Endodermal cell (in vitro differentiated cells): ENCODE results near the gene TMEM255B. TPM values are rescaled to one million over a fixed set of nuclear protein-coding genes. Genes with fewer than 3 reads are reported as not detected.

Experiments used
- DNase-seq: peaks from one replicate; pipeline ENCODE4 v3.0.0-alpha.2; 2017
- H3K27ac ChIP-seq: 2 replicates; pipeline ENCODE4 v1.5.1; 2013; ENCODE audit warnings: mild to moderate bottlenecking, low read depth, low read length, moderate library complexity
- H3K27me3 ChIP-seq: 2 replicates; pipeline ENCODE4 v1.6.1; 2013; ENCODE audit warnings: mild to moderate bottlenecking, low read length, moderate library complexity; ENCODE audit not compliant: insufficient read depth, control insufficient read depth, poor library complexity, severe bottlenecking
- H3K36me3 ChIP-seq: 2 replicates; pipeline ENCODE4 v1.7.0; 2013; ENCODE audit warnings: mild to moderate bottlenecking, low read length, moderate library complexity; ENCODE audit not compliant: control insufficient read depth, insufficient read depth
- H3K4me1 ChIP-seq: one replicate; pipeline ENCODE4 v1.7.0; 2013; ENCODE audit warnings: low read length; ENCODE audit not compliant: control insufficient read depth, insufficient read depth
- H3K4me3 ChIP-seq: 2 replicates; pipeline ENCODE4 v1.5.1; 2013; ENCODE audit warnings: mild to moderate bottlenecking, low read length, moderate library complexity
- H3K9ac ChIP-seq: 2 replicates; pipeline ENCODE4 v1.6.1; 2013; ENCODE audit warnings: mild to moderate bottlenecking, low read length, moderate library complexity; ENCODE audit not compliant: poor library complexity, severe bottlenecking; ENCODE audit errors: extremely low read depth
- H3K9me3 ChIP-seq: 2 replicates; pipeline ENCODE4 v1.6.1; 2013; ENCODE audit warnings: mild to moderate bottlenecking, low read length, moderate library complexity; ENCODE audit not compliant: control insufficient read depth
- H3K27ac Mint-ChIP-seq: 2 replicates; pipeline ENCODE4 v1.8.0; 2020; ENCODE audit warnings: mixed read lengths
- H3K27me3 Mint-ChIP-seq: 2 replicates; pipeline ENCODE4 v1.8.0; 2021; ENCODE audit warnings: mild to moderate bottlenecking, mixed read lengths; ENCODE audit not compliant: insufficient read depth
- H3K36me3 Mint-ChIP-seq: 2 replicates; pipeline ENCODE4 v1.8.0; 2020; ENCODE audit warnings: low read depth, mixed read lengths
- H3K4me1 Mint-ChIP-seq: 2 replicates; pipeline ENCODE4 v1.8.0; 2020; ENCODE audit warnings: mixed read lengths
- H3K4me3 Mint-ChIP-seq: 2 replicates; pipeline ENCODE4 v1.8.0; 2020; ENCODE audit warnings: mild to moderate bottlenecking, moderate library complexity, mixed read lengths
- H3K9me3 Mint-ChIP-seq: 2 replicates; pipeline ENCODE4 v1.8.0; 2020; ENCODE audit warnings: mild to moderate bottlenecking, mixed read lengths
- CTCF ChIP-seq: fragments of 200-600 bp; sonication (generic); conservative IDR thresholded peaks from 2 replicates; pipeline ENCODE4 v1.5.0; 2021; ENCODE audit warnings: antibody characterized with exemption, mild to moderate bottlenecking
- WGBS, 2 experiments: methylation state at CpG; one replicate each; pipeline versions ENCODE4 v1.1.5 to v1.1.7; 2013; ENCODE audit warnings: missing lambda C conversion rate in 2 of 2, mixed read lengths in 1 of 2; ENCODE audit not compliant: insufficient coverage in 1 of 2, insufficient read length in 1 of 2; 5-methylcytosine and 5-hydroxymethylcytosine counted together
- total RNA-seq, 2 donors: library from RNA; stranded (reverse); fragmentation: NEBNext Ultra II Directional in 1 of 2; extraction: Animal tissue kit (Norgen Biotek cat#: 25700) in 1 of 2; gene quantifications; 2 replicates in 1 of 2; 3 replicates in 1 of 2; pipeline ENCODE4 v1.2.1, GENCODE V29; 2021

The TMEM255B gene
- total RNA-seq, 2 donors from 2014 or later, result 0.55 to 2.1 TPM

DNA sequence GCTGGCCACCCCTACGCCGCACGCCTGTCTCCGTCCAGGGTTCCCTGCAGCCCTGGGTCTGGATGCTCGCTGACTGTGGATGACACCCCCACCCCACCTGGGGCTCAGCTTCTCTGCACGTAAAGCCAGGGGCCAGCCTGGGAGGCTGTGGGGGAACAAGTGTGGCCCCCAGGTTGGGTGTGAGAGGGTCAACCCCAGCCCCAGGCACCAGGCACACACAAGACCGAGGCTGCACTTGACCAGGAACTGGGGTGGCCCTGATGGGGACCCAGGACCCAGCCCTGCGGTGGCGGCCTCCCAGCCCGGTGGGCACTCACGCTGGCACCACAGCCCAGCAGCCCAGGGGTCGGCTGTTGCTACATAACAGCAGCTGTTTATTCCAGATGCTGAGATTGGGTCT is 63.2 kb downstream of the TMEM255B start:
- DNase-seq, result no peak
- Mint-ChIP-seq H3K36me3 (peaks cover 28% of the 10 kb centered on the region), H3K4me3 (no peak overlapping the region), H3K9me3 (no peaks in the 10 kb centered on the region), H3K4me1 (peaks cover 3% of the 10 kb centered on the region), H3K27me3 (no peaks in the 10 kb centered on the region), H3K27ac (no peak overlapping the region)
- no peak for TF ChIP-seq CTCF
- Histone ChIP-seq H3K9ac (no peak overlapping the region), H3K27ac (no peak overlapping the region), H3K27me3 (no peaks in the 10 kb centered on the region), H3K36me3 (peaks cover 3% of the 10 kb centered on the region), H3K4me1 (no peaks in the 10 kb centered on the region), H3K9me3 (no peaks in the 10 kb centered on the region), H3K4me3 (no peak overlapping the region)
- 92 to 96% methylated on average over 5 to 12 of the region's 12 CpGs for WGBS, 2 experiments

DNA sequence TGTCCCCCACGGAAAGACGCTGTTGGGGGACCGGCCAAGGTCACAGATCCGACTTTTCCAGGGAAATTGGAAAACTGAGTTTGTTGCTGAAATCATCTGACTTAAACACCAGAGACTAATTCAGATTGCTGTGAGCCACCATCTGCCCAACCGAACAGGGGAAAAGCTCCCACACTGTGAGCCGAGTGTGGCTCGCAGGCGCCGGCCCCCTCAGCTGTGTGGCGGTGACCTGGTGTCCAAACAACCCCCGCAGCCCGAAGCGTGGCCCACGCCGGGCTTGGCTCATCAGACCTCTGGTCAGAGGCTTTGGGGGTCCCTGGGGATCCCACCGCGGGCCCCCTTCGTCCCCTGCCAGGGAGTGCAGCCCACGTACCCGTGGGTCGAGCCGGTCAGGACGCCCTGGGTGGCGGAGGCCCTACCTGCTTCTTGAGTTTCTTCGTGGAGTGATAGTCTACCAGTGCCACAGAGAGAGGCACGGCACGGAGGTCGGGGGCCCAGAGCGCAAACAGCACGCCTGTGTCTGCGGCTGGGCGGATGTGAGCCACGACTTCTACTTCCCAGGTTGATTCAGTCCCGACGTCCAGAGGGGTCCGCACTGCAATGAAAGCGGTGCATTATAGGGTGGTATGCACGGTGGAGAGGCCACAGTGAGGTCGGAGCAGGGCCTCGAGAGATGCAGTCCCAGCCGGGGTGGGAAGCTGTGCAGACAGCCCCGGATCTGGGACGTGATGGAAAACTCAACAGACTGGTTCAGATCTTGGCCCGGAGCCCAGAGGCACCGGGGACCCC is 64.1 kb downstream of the TMEM255B start:
- H3K4me3 ChIP-seq, result no peak overlapping the region
- H3K9me3 ChIP-seq, result no peaks in the 10 kb centered on the region
- H3K36me3 ChIP-seq, result peaks cover 3% of the 10 kb centered on the region
- no peak for DNase-seq
- H3K4me3 Mint-ChIP-seq, result no peak overlapping the region
- no peaks in the 10 kb centered on the region for H3K27me3 Mint-ChIP-seq
- TF ChIP-seq CTCF, result no peak
- H3K4me1 Mint-ChIP-seq, result peaks cover 3% of the 10 kb centered on the region
- no peaks in the 10 kb centered on the region for H3K9me3 Mint-ChIP-seq
- H3K27ac Mint-ChIP-seq, result peak overlapping the region; percentile 66
- no peaks in the 10 kb centered on the region for H3K27me3 ChIP-seq
- no peaks in the 10 kb centered on the region for H3K4me1 ChIP-seq
- 93 to 94% methylated on average over 39 to 45 of the region's 45 CpGs for WGBS, 2 experiments
- peaks cover 34% of the 10 kb centered on the region for H3K36me3 Mint-ChIP-seq
- peak overlapping the region; percentile 44 for H3K27ac ChIP-seq
- no peak overlapping the region for H3K9ac ChIP-seq

DNA sequence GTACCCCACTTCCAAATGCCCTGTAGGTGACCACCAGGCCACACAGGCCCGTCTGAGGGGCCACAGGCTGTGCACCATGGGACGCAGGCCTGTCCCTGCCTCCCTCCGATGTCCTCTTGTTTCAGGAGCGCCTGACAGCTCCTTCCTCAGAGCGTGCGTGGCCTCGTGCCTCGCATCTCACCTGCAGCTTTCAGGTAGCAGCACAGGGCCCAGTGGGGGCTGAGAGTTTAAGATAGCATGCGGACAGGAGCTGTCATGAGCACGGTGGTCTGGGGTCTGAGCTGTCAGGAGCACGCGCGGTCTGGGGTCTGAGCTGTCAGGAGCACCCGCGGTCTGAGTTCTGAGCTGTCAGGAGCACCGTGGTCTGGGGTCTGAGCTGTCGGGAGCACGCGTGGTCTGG is 64.7 kb downstream of the TMEM255B start:
- 96 to 98% methylated on average over 13 to 19 of the region's 19 CpGs for WGBS, 2 experiments
- Mint-ChIP-seq H3K36me3 (peaks cover 38% of the 10 kb centered on the region), H3K27ac (no peak overlapping the region)

More for the DNA sequence above, 64.7 kb downstream of the TMEM255B start:
- Histone ChIP-seq H3K9me3 (no peaks in the 10 kb centered on the region), H3K36me3 (peaks cover 3% of the 10 kb centered on the region), H3K27me3 (no peaks in the 10 kb centered on the region), H3K27ac (no peak overlapping the region), H3K4me3 (no peak overlapping the region), H3K9ac (no peak overlapping the region), H3K4me1 (no peaks in the 10 kb centered on the region)
- DNase-seq, result no peak
- peaks cover 3% of the 10 kb centered on the region for H3K4me1 Mint-ChIP-seq
- no peaks in the 10 kb centered on the region for H3K27me3 Mint-ChIP-seq
- no peak overlapping the region for H3K4me3 Mint-ChIP-seq
- TF ChIP-seq CTCF, result no peak
- H3K9me3 Mint-ChIP-seq, result no peaks in the 10 kb centered on the region
